HFF-Myc (cell line): ENCODE results near the gene MRPL19.
A peak's percentile ranks its signal among the peaks of the same experiment; 100 is the strongest.
"Not testable (repeated sequence)": the region's sequence is repeated elsewhere in the genome, so short reads cannot be mapped to it uniquely, and the experiment has no call there.

ENCODE experiments used
- DNase-seq: peaks from one replicate; pipeline ENCODE4 v3.0.0-alpha.2; 2011; ENCODE audit warnings: low read depth; ENCODE audit errors: extremely low read depth
- H3K4me3 ChIP-seq: replicated peaks from 2 replicates; pipeline ENCODE4 v1.5.1; 2011; ENCODE audit warnings: low read depth, mild to moderate bottlenecking, control low read depth, low read length
- TF ChIP-seq, protein P1 (sequence below): IDR thresholded peaks from 2 replicates; pipeline ENCODE4 v1.5.1; 2012; ENCODE audit warnings: mild to moderate bottlenecking, low read depth, low read length, control low read depth; ENCODE audit errors: missing control alignments

The MRPL19 gene

DNA sequence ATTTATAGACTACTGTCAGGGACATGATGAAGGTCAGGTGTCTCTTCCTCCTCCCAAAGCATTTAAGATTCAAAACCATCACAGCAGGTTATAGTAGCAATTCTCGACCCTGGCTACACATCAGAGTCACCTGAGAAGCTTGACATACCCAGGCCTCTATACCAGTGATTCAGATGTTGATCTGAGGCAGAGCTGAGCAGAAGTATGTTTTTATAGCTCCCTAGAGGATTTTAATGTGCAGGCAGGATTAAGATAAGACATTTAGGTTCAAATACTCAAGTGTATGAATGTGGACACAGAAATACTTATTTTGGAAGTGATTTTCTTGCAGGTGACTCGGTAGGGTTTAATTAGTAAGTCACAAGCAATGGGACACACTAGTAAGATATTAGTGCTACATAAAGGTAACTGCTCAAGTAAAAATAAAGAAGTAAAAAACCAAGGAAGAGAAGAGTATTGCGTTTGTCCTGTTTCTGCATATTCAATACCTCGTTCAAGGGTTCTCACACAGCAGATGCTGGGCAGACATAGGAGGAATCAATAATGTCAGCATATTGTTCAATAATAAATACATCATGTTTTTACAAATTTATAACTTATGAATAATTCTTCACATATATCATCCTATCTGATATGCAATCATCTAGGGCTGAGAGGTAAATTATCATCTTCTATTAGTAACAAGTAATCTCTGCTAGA lies 57.2 kb downstream of the MRPL19 start:
- no peak overlapping the region for H3K4me3 ChIP-seq
- DNase-seq = no peak
- TF ChIP-seq, protein P1, sequence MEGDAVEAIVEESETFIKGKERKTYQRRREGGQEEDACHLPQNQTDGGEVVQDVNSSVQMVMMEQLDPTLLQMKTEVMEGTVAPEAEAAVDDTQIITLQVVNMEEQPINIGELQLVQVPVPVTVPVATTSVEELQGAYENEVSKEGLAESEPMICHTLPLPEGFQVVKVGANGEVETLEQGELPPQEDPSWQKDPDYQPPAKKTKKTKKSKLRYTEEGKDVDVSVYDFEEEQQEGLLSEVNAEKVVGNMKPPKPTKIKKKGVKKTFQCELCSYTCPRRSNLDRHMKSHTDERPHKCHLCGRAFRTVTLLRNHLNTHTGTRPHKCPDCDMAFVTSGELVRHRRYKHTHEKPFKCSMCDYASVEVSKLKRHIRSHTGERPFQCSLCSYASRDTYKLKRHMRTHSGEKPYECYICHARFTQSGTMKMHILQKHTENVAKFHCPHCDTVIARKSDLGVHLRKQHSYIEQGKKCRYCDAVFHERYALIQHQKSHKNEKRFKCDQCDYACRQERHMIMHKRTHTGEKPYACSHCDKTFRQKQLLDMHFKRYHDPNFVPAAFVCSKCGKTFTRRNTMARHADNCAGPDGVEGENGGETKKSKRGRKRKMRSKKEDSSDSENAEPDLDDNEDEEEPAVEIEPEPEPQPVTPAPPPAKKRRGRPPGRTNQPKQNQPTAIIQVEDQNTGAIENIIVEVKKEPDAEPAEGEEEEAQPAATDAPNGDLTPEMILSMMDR = no peak

DNA sequence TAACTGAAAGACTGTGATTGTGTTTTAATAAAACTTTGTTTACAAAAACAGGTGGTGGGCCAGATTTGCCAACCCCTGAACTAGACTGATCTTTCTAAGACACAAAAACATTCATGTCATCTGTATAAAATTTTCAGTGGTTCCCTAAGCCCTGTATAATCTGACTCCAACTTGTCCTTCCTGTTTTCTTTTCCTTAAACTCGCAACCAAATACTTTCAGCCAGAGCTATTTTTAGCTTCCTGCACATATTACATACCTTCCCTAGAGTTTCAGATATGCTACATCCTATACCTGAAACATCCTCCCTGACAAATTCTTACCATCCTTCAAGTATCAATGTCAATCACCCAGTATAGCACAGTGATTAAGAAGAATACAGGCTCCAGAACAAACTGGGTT lies 59.3 kb downstream of the MRPL19 start:
- no peak overlapping the region for H3K4me3 ChIP-seq
- DNase-seq = no peak
- TF ChIP-seq, protein P1 = no peak

GRCh38 chr2:75707901-75708300 lies 61.3 kb downstream of the MRPL19 start:
- no peak overlapping the region for H3K4me3 ChIP-seq
- DNase-seq = no peak
- TF ChIP-seq, protein P1 = no peak

DNA sequence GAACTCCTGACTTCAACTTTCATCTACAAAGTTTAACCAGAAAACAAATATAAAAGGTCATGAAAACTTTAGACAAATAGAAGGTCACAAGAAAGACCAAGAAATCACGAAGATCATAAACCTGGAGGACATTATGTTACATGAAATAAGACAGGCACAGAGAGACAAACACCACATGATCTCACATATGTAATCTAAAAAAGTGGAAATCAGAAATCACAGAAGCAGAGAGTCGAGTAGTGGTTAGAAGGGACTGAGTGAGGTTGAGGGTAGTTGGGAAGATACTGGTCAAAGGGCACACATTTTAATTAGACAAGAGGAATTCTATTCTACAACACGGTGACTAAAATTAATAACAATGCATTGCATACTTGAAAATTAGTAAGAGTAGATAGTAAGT lies 62.7 kb downstream of the MRPL19 start:
- DNase-seq = no peak
- H3K4me3 ChIP-seq = peak overlapping the region; percentile 59
- TF ChIP-seq, protein P1 = no peak

- peak overlapping the region; percentile 59 for H3K4me3 ChIP-seq
- no peak for DNase-seq
- TF ChIP-seq, protein P1 = no peak
Measured at GRCh38 chr2:75710220-75710576, 63.6 kb downstream of the MRPL19 start.

- TF ChIP-seq, protein P1 = no peak
Measured at GRCh38 chr2:75710577-75711253, 64.1 kb downstream of the MRPL19 start, which contains the start of gene GCFC2. GCFC2 (minus strand) TSS chr2:75710915; CDS start chr2:75710855, 60 bp downstream.

DNA sequence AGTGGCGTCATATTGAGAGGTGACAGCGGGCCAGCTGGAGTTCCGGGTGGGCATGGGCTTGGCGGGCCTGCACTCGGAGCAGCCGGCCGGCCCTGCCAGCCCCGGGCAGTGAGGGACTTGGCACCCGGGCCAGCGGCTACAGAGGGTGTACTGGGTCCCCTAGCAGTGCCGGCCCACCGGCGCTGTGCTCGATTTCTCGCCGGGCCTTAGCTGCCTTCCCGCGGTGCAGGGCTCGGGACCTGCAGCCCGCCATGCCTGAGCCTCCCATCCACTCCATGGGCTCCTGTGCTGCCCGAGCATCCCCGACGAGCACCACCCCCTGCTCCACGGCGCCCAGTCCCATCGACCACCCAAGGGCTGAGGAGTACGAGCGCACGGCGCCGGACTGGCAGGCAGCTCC lies 65.0 kb downstream of the MRPL19 start:
- not testable (repeated sequence) for H3K4me3 ChIP-seq, DNase-seq

More at GRCh38 chr2:75710577-75711253, 64.1 kb downstream of the MRPL19 start, which contains the start of gene GCFC2:
- H3K4me3 ChIP-seq = peak within 1 kb of the TSS; percentile 59
- peak; percentile 49 for DNase-seq
